ENCODE results near the gene C10orf120.

DNA sequence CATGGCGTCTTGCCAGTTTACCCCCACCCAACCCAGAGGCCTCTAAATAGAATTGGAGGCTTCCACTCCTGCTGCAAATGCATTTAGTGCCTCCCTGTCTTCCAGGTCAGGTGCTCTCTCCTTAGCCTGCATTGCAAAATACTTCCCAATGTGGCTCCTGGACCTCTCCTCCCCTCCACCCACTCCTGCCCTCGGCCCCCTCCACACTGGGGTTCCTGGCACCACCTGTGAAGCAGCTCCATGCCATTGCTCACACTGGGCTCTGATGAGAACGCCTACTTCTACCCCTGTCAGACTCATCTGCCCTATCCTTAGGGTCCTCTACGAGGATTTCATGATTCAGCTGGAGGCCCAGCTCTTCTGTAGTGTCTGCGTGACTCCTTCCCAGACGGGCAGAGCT lies 37.4 kb downstream of the C10orf120 start:
- TF ChIP-seq POLR2A (IDR thresholded peaks at IDR 0.05): no peak
- TF ChIP-seq, protein P1, sequence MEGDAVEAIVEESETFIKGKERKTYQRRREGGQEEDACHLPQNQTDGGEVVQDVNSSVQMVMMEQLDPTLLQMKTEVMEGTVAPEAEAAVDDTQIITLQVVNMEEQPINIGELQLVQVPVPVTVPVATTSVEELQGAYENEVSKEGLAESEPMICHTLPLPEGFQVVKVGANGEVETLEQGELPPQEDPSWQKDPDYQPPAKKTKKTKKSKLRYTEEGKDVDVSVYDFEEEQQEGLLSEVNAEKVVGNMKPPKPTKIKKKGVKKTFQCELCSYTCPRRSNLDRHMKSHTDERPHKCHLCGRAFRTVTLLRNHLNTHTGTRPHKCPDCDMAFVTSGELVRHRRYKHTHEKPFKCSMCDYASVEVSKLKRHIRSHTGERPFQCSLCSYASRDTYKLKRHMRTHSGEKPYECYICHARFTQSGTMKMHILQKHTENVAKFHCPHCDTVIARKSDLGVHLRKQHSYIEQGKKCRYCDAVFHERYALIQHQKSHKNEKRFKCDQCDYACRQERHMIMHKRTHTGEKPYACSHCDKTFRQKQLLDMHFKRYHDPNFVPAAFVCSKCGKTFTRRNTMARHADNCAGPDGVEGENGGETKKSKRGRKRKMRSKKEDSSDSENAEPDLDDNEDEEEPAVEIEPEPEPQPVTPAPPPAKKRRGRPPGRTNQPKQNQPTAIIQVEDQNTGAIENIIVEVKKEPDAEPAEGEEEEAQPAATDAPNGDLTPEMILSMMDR (IDR thresholded peaks at IDR 0.05): no peak

Measured in Peyer's patch (tissue), 4 donors.